ENCODE results near the gene CHST14. TPM values are rescaled to one million over a fixed set of nuclear protein-coding genes. Genes with fewer than 3 reads are reported as not detected.

Gene CHST14
- total RNA-seq, 1 donor from 2014 or later, result 8.4 TPM

- Histone ChIP-seq H3K4me1 (no peaks in the 10 kb centered on the region), H3K4me3 (no peak overlapping the region), H3K27ac (replicated peaks) (no peak overlapping the region), H3K27me3 (ENCODE audit: low read depth) (no peaks in the 10 kb centered on the region), H3K36me3 (no peaks in the 10 kb centered on the region), H3K9me3 (replicated peaks) (no peaks in the 10 kb centered on the region)
- DNase-seq, result no peak
- intact Hi-C loops (cut with micrococcal nuclease), result loop anchor here (10.0 kb wide), 2 partner anchors 82 to 142 kb away; partner anchors contain the start of genes ANKRD63 and CCDC9B
- TF ChIP-seq CTCF (IDR thresholded peaks at IDR 0.05; ENCODE audit: borderline replicate concordance), result no peak
Measured at GRCh38 chr15:40427188-40427587, 43.6 kb upstream of the CHST14 start.

GRCh38 chr15:40428185-40428584 lies 42.6 kb upstream of the CHST14 start:
- Histone ChIP-seq H3K36me3 (no peaks in the 10 kb centered on the region), H3K4me1 (no peaks in the 10 kb centered on the region), H3K9me3 (replicated peaks) (no peaks in the 10 kb centered on the region), H3K27me3 (ENCODE audit: low read depth) (no peaks in the 10 kb centered on the region), H3K27ac (replicated peaks) (no peak overlapping the region), H3K4me3 (no peak overlapping the region)
- intact Hi-C loops (cut with micrococcal nuclease), result loop anchor here (10.0 kb wide), 2 partner anchors 83 to 143 kb away; partner anchors contain the start of genes ANKRD63 and CCDC9B
- DNase-seq, result no peak
- no peak for TF ChIP-seq CTCF (IDR thresholded peaks at IDR 0.05; ENCODE audit: borderline replicate concordance)

GRCh38 chr15:40429068-40429710 lies 41.6 kb upstream of the CHST14 start:
- H3K9me3 ChIP-seq (replicated peaks), result no peaks in the 10 kb centered on the region
- H3K36me3 ChIP-seq, result no peaks in the 10 kb centered on the region
- no peak for DNase-seq
- H3K4me3 ChIP-seq, result no peak overlapping the region
- no peak overlapping the region for H3K27ac ChIP-seq (replicated peaks)
- no peak for TF ChIP-seq CTCF (IDR thresholded peaks at IDR 0.05; ENCODE audit: borderline replicate concordance)
- no peaks in the 10 kb centered on the region for H3K4me1 ChIP-seq
- no peaks in the 10 kb centered on the region for H3K27me3 ChIP-seq (ENCODE audit: low read depth)
- intact Hi-C loops (cut with micrococcal nuclease), result loop anchor here (10.0 kb wide), 2 partner anchors 84 to 144 kb away; partner anchors contain the start of genes ANKRD63 and CCDC9B

- no peak for DNase-seq
- TF ChIP-seq CTCF (IDR thresholded peaks at IDR 0.05; ENCODE audit: borderline replicate concordance), result no peak
- H3K27ac ChIP-seq (replicated peaks), result no peak overlapping the region
- intact Hi-C loops (cut with micrococcal nuclease), result no loop called here
- no peak overlapping the region for H3K4me3 ChIP-seq
- H3K27me3 ChIP-seq (ENCODE audit: low read depth), result peaks cover 4% of the 10 kb centered on the region
- no peaks in the 10 kb centered on the region for H3K4me1 ChIP-seq
- H3K36me3 ChIP-seq, result no peaks in the 10 kb centered on the region
- no peaks in the 10 kb centered on the region for H3K9me3 ChIP-seq (replicated peaks)
Measured at GRCh38 chr15:40430271-40430805, 40.4 kb upstream of the CHST14 start.

- no peaks in the 10 kb centered on the region for H3K9me3 ChIP-seq (replicated peaks)
- no peaks in the 10 kb centered on the region for H3K36me3 ChIP-seq
- DNase-seq, result no peak
- peak overlapping the region; percentile 66 for H3K4me3 ChIP-seq
- no peak for TF ChIP-seq CTCF (IDR thresholded peaks at IDR 0.05; ENCODE audit: borderline replicate concordance)
- H3K27me3 ChIP-seq (ENCODE audit: low read depth), result peaks cover 31% of the 10 kb centered on the region
- H3K4me1 ChIP-seq, result peaks cover 43% of the 10 kb centered on the region
- intact Hi-C loops (cut with micrococcal nuclease), result no loop called here
- H3K27ac ChIP-seq (replicated peaks), result no peak overlapping the region
Measured at GRCh38 chr15:40435023-40435709, 35.6 kb upstream of the CHST14 start.

Data from left ventricle myocardium inferior (tissue), 1 donor.